ENCODE data around the gene ZBTB40. TPM values are rescaled to one million over a fixed set of nuclear protein-coding genes. Genes with fewer than 3 reads are reported as not detected.

The ZBTB40 gene
- total RNA-seq, 4 donors from 2014 or later: 12.0 to 17.3 (median 12.5) TPM

DNA sequence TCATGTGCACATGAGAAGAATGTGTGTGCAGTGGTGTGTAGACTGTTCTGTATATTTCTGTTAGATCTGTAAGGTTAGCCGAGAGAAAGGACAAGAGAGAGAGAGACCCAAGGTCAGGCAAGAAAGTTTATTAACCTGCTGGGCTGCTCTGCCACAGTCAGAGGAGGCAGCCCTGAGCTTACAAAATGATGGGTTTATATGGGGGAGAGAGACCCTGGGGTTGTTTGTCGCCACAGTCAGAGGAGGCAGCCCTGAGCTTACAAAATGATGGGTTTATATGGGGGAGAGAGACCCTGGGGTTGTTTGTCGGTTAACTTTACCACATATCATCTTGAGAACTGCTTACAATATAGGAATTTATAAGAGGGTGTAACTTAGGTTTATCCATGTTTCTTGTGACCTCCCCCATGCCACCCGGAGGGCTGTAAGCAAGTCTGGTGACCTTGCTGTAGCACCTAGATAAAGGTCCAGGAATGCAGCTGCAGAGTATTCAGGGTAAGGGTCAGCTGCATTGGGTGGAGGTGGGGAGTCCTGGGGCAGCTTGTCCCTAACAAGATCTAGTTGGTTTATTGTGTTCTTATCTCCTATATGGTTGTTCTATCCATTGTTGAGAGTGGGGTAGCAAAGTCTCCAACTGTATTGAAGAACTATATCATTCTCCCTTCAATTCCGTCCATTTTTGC lies 9.3 kb upstream of the ZBTB40 start:
- intact Hi-C loops (cut with DNase I; ENCODE audit: low total_unique reads): no loop called here
- peaks cover 6 to 9% of the 10 kb centered on the region in 2 donors for H3K4me1 ChIP-seq
- DNase-seq (no peak), ATAC-seq (no peak)
- H3K9me3 ChIP-seq: peaks cover 0 to 3% (median 0%) of the 10 kb centered on the region in 3 donors
- H3K36me3 ChIP-seq: no peaks in the 10 kb centered on the region
- no peak for TF ChIP-seq POLR2A (IDR thresholded peaks at IDR 0.05)
- TF ChIP-seq, protein P1, sequence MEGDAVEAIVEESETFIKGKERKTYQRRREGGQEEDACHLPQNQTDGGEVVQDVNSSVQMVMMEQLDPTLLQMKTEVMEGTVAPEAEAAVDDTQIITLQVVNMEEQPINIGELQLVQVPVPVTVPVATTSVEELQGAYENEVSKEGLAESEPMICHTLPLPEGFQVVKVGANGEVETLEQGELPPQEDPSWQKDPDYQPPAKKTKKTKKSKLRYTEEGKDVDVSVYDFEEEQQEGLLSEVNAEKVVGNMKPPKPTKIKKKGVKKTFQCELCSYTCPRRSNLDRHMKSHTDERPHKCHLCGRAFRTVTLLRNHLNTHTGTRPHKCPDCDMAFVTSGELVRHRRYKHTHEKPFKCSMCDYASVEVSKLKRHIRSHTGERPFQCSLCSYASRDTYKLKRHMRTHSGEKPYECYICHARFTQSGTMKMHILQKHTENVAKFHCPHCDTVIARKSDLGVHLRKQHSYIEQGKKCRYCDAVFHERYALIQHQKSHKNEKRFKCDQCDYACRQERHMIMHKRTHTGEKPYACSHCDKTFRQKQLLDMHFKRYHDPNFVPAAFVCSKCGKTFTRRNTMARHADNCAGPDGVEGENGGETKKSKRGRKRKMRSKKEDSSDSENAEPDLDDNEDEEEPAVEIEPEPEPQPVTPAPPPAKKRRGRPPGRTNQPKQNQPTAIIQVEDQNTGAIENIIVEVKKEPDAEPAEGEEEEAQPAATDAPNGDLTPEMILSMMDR (IDR thresholded peaks at IDR 0.05 in 4 of 5, conservative IDR thresholded peaks at IDR 0.05 in 1 of 5): no peak
- H3K4me3 ChIP-seq: no peak overlapping the region
- H3K27me3 ChIP-seq: no peaks in the 10 kb centered on the region
- H3K27ac ChIP-seq: no peak overlapping the region
- in situ Hi-C loops (cut with MboI; ENCODE audit: low sequenced_read_pairs in 4 of 4): no loop called here

DNA sequence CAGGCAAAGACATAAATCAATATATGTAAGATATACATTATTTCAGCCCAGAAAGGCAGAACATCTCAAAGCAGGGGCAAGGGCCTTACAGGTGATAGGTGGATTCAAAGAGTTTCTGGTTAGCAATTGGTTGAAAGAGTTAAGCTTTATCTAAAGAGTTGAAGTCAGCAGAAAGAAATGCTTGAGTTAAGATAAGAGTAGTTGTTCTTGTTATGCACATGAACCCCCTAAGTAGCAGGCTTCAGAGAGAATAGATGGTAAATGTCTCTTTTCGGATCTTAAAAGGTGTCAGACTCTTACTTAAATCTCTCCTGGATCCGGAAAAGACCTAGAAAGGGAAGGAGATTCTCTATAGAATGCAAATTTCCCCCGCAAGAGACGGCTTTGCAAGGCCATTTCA lies 8.3 kb upstream of the ZBTB40 start:
- intact Hi-C loops (cut with DNase I; ENCODE audit: low total_unique reads) (no loop called here), in situ Hi-C loops (cut with MboI; ENCODE audit: low sequenced_read_pairs in 4 of 4) (no loop called here)
- no peak for TF ChIP-seq POLR2A (IDR thresholded peaks at IDR 0.05)
- TF ChIP-seq, protein P1 (IDR thresholded peaks at IDR 0.05 in 4 of 5, conservative IDR thresholded peaks at IDR 0.05 in 1 of 5): no peak
- ATAC-seq: no peak
- H3K36me3 ChIP-seq: no peaks in the 10 kb centered on the region
- no peaks in the 10 kb centered on the region for H3K27me3 ChIP-seq
- no peak overlapping the region for H3K4me3 ChIP-seq
- peaks cover 0 to 3% (median 0%) of the 10 kb centered on the region in 3 donors for H3K9me3 ChIP-seq
- peaks cover 15 to 19% of the 10 kb centered on the region in 2 donors for H3K4me1 ChIP-seq
- no peak for DNase-seq
- H3K27ac ChIP-seq: no peak overlapping the region

DNA sequence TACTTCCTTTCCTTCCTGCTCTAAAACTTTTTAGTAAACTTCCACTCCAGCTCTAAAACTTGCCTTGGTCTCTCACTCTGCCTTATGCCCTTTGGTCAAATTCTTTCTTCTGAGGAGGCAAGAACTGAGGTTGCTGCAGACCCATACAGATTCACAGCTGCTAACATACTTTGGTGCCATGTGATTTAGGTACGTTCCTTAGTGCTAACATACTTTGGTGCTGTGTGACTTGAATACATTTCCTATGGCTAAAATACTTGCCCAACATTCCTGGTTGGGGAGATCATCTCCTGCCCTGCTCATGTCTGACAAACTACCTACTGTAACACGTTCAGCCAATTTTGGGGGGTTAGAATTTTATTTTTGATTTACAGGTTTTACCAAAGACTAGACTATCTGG lies 6.8 kb upstream of the ZBTB40 start:
- intact Hi-C loops (cut with DNase I; ENCODE audit: low total_unique reads): no loop called here
- no peaks in the 10 kb centered on the region for H3K27me3 ChIP-seq
- H3K4me3 ChIP-seq: no peak overlapping the region
- DNase-seq: no peak
- in situ Hi-C loops (cut with MboI; ENCODE audit: low sequenced_read_pairs in 4 of 4): no loop called here
- no peaks in the 10 kb centered on the region for H3K36me3 ChIP-seq
- peaks cover 18 to 22% of the 10 kb centered on the region in 2 donors for H3K4me1 ChIP-seq
- peaks cover 0 to 3% (median 0%) of the 10 kb centered on the region in 3 donors for H3K9me3 ChIP-seq
- no peak for ATAC-seq
- TF ChIP-seq, protein P1 (IDR thresholded peaks at IDR 0.05 in 4 of 5, conservative IDR thresholded peaks at IDR 0.05 in 1 of 5): no peak
- no peak for TF ChIP-seq POLR2A (IDR thresholded peaks at IDR 0.05)
- no peak overlapping the region for H3K27ac ChIP-seq

DNA sequence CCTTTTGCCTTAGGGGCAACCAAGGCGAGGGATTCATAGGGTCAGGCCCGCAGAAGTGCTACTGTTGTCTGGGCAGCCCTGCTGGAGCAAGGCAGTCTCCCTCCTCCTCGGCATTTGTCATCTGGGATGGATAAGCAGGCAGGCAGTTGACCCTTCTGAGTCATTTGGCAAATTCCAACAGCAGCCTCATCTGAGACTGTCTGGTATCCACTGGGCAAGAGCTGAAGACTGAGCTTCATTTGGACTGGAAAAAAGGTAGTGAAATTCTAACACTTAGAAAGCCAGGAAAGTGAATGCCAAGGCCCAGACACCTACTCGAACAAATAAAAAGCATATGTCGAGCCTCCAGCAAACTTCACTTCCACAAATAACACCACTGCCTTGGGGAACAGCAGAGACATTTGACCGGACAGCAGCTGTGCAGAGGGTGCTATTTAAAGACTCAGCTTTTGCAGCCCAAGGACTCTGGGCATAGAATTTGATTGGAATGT lies 4.0 kb upstream of the ZBTB40 start:
- peak overlapping the region in 2 of 4 donors; percentile 12 to 17 for H3K4me3 ChIP-seq

More for the DNA sequence above, 4.0 kb upstream of the ZBTB40 start:
- intact Hi-C loops (cut with DNase I; ENCODE audit: low total_unique reads): no loop called here
- no peak for TF ChIP-seq POLR2A (IDR thresholded peaks at IDR 0.05)
- TF ChIP-seq, protein P1 (IDR thresholded peaks at IDR 0.05 in 4 of 5, conservative IDR thresholded peaks at IDR 0.05 in 1 of 5): no peak
- Histone ChIP-seq H3K9me3 (no peaks in the 10 kb centered on the region), H3K27ac (peak overlapping the region; percentile 67 to 94 (median 85)), H3K36me3 (no peaks in the 10 kb centered on the region), H3K4me1 (peaks cover 19 to 28% of the 10 kb centered on the region in 2 donors), H3K27me3 (no peaks in the 10 kb centered on the region)
- ATAC-seq (peak; percentile 50 to 65), DNase-seq (peak in 1 of 2 donors; percentile 48)
- in situ Hi-C loops (cut with MboI; ENCODE audit: low sequenced_read_pairs in 4 of 4): no loop called here

All from gastrocnemius medialis (tissue), 4 donors.